Stimulated activated CD4-positive, alpha-beta T cell treated with anti-CD3 and anti-CD28 coated beads, TNF-alpha, amount 100 ng/mL, for 1 hour (primary cell): Measurements from ENCODE around the gene MYO9A.
"Not testable (repeated sequence)": the region's sequence is repeated elsewhere in the genome, so short reads cannot be mapped to it uniquely, and the experiment has no call there.

Experiments
- DNase-seq, 3 donors: peaks; one replicate each; pipeline ENCODE4 v3.0.0-alpha.2; 2020; ENCODE audit warnings: low read depth in 3 of 3, low spot score in 1 of 3

MYO9A gene

GRCh38 chr15:72053297-72053696 lies 64.7 kb downstream of the MYO9A start:
- not testable (repeated sequence) for DNase-seq

GRCh38 chr15:72050700-72051099 lies 67.2 kb downstream of the MYO9A start:
- no peak for DNase-seq

GRCh38 chr15:72047020-72047419 lies 70.9 kb downstream of the MYO9A start:
- DNase-seq: no peak

GRCh38 chr15:72044956-72045355 lies 73.0 kb downstream of the MYO9A start:
- no peak for DNase-seq

GRCh38 chr15:72042865-72043264 lies 75.1 kb downstream of the MYO9A start:
- DNase-seq: no peak

- no peak for DNase-seq
Observed at GRCh38 chr15:72042054-72042453, 75.9 kb downstream of the MYO9A start.

- DNase-seq: no peak
Observed at GRCh38 chr15:72037321-72037720, 80.6 kb downstream of the MYO9A start.

GRCh38 chr15:72034859-72035650 lies 82.9 kb downstream of the MYO9A start:
- DNase-seq: no peak

- no peak for DNase-seq
Observed at GRCh38 chr15:72034351-72034750, 83.6 kb downstream of the MYO9A start.

- no peak for DNase-seq
Observed at GRCh38 chr15:72033711-72034110, 84.2 kb downstream of the MYO9A start.

- no peak for DNase-seq
Observed at GRCh38 chr15:72033285-72033684, 84.7 kb downstream of the MYO9A start.

GRCh38 chr15:72021604-72022003 lies 96.3 kb downstream of the MYO9A start:
- DNase-seq: no peak

- DNase-seq: no peak
Observed at GRCh38 chr15:72020799-72021198, 97.2 kb downstream of the MYO9A start.

- not testable (repeated sequence) for DNase-seq
Observed at GRCh38 chr15:72014555-72014954, 103.4 kb downstream of the MYO9A start.

- no peak for DNase-seq
Observed at GRCh38 chr15:72013703-72014102, 104.2 kb downstream of the MYO9A start.

- no peak for DNase-seq
Observed at GRCh38 chr15:72011302-72011942, 106.5 kb downstream of the MYO9A start.

GRCh38 chr15:72009222-72009621 lies 108.7 kb downstream of the MYO9A start:
- no peak for DNase-seq

- DNase-seq: no peak
Observed at GRCh38 chr15:72006382-72006781, 111.6 kb downstream of the MYO9A start.

- DNase-seq: no peak
Observed at GRCh38 chr15:72005483-72005882, 112.5 kb downstream of the MYO9A start.

- no peak for DNase-seq
Observed at GRCh38 chr15:71999807-72000206, 118.1 kb downstream of the MYO9A start.

- DNase-seq: not testable (repeated sequence)
Observed at GRCh38 chr15:71998717-71999116, 119.2 kb downstream of the MYO9A start.

- DNase-seq: no peak
Observed at GRCh38 chr15:71997691-71998090, 120.3 kb downstream of the MYO9A start.

GRCh38 chr15:71975816-71976150 lies 142.2 kb downstream of the MYO9A start:
- no peak for DNase-seq
